WTC11 (cell line): ENCODE measurements around the gene RUVBL2.

Experiments
- AFF4 ChIP-seq: sonication (generic); formaldehyde crosslinking; IDR thresholded peaks from 2 replicates; pipeline ENCODE4 v1.8.1; 2023; ENCODE audit warnings: mild to moderate bottlenecking, missing genetic modification reagents, borderline replicate concordance
- E2F4 ChIP-seq: sonication (generic); formaldehyde crosslinking; IDR thresholded peaks from 2 replicates; pipeline ENCODE4 v1.8.1; 2022; ENCODE audit warnings: low read depth, mild to moderate bottlenecking, moderate library complexity, missing genetic modification reagents, borderline replicate concordance
- FOXJ3 ChIP-seq: sonication (generic); formaldehyde crosslinking; IDR thresholded peaks from 2 replicates; pipeline ENCODE4 v1.9.0; 2021; ENCODE audit warnings: missing genetic modification reagents, mild to moderate bottlenecking, borderline replicate concordance
- FOXK1 ChIP-seq: sonication (generic); formaldehyde crosslinking; IDR thresholded peaks from 2 replicates; pipeline ENCODE4 v1.8.0; 2022; ENCODE audit warnings: mild to moderate bottlenecking, moderate library complexity, missing genetic modification reagents
- SP1 ChIP-seq: sonication (generic); formaldehyde crosslinking; conservative IDR thresholded peaks from 2 replicates; pipeline ENCODE4 v1.8.1; 2022; ENCODE audit warnings: missing genetic modification reagents
- ZBTB21 ChIP-seq: sonication (generic); formaldehyde crosslinking; IDR thresholded peaks from 2 replicates; pipeline ENCODE4 v1.8.1; 2023; ENCODE audit warnings: mild to moderate bottlenecking, missing genetic modification reagents, borderline replicate concordance
- ZNF121 ChIP-seq: sonication (generic); formaldehyde crosslinking; IDR thresholded peaks from 2 replicates; pipeline ENCODE4 v1.8.0; 2023; ENCODE audit warnings: missing genetic modification reagents
- ZNF416 ChIP-seq: fragments of 250-450 bp; sonication (Bioruptor Pico); IDR thresholded peaks from 2 replicates; pipeline ENCODE4 v1.9.0; 2021; ENCODE audit warnings: mild to moderate bottlenecking, inconsistent platforms
- ZSCAN18 ChIP-seq: fragments of 250-450 bp; sonication (Bioruptor Pico); IDR thresholded peaks from 2 replicates; pipeline ENCODE4 v2.1.2; 2022; ENCODE audit warnings: mild to moderate bottlenecking, moderate library complexity
- TF ChIP-seq, protein P1 (sequence below): fragments of 200-600 bp; IDR thresholded peaks from 2 replicates; pipeline ENCODE4 v1.8.0; 2022; ENCODE audit warnings: antibody characterized with exemption
- TF ChIP-seq, protein P2 (sequence below): sonication (generic); formaldehyde crosslinking; IDR thresholded peaks from 2 replicates; pipeline ENCODE4 v1.8.1; 2022; ENCODE audit warnings: low read depth, missing genetic modification reagents, borderline replicate concordance
- TF ChIP-seq, protein P3 (sequence below): sonication (generic); formaldehyde crosslinking; IDR thresholded peaks from 2 replicates; pipeline ENCODE4 v1.8.1; 2023; ENCODE audit warnings: mild to moderate bottlenecking, missing genetic modification reagents, moderate library complexity
- TF ChIP-seq, protein P4 (sequence below): sonication (generic); formaldehyde crosslinking; IDR thresholded peaks from 2 replicates; pipeline ENCODE4 v1.8.0; 2023; ENCODE audit warnings: missing genetic modification reagents, mild to moderate bottlenecking, borderline replicate concordance

- no peak for TF ChIP-seq ZNF121
- TF ChIP-seq, protein P1, sequence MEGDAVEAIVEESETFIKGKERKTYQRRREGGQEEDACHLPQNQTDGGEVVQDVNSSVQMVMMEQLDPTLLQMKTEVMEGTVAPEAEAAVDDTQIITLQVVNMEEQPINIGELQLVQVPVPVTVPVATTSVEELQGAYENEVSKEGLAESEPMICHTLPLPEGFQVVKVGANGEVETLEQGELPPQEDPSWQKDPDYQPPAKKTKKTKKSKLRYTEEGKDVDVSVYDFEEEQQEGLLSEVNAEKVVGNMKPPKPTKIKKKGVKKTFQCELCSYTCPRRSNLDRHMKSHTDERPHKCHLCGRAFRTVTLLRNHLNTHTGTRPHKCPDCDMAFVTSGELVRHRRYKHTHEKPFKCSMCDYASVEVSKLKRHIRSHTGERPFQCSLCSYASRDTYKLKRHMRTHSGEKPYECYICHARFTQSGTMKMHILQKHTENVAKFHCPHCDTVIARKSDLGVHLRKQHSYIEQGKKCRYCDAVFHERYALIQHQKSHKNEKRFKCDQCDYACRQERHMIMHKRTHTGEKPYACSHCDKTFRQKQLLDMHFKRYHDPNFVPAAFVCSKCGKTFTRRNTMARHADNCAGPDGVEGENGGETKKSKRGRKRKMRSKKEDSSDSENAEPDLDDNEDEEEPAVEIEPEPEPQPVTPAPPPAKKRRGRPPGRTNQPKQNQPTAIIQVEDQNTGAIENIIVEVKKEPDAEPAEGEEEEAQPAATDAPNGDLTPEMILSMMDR, result no peak
- no peak for TF ChIP-seq ZBTB21 (CRISPR knock-in tag)
- TF ChIP-seq, protein P2, sequence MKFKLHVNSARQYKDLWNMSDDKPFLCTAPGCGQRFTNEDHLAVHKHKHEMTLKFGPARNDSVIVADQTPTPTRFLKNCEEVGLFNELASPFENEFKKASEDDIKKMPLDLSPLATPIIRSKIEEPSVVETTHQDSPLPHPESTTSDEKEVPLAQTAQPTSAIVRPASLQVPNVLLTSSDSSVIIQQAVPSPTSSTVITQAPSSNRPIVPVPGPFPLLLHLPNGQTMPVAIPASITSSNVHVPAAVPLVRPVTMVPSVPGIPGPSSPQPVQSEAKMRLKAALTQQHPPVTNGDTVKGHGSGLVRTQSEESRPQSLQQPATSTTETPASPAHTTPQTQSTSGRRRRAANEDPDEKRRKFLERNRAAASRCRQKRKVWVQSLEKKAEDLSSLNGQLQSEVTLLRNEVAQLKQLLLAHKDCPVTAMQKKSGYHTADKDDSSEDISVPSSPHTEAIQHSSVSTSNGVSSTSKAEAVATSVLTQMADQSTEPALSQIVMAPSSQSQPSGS, result no peak
- TF ChIP-seq FOXK1 (CRISPR knock-in tag), result no peak
- TF ChIP-seq, protein P3, sequence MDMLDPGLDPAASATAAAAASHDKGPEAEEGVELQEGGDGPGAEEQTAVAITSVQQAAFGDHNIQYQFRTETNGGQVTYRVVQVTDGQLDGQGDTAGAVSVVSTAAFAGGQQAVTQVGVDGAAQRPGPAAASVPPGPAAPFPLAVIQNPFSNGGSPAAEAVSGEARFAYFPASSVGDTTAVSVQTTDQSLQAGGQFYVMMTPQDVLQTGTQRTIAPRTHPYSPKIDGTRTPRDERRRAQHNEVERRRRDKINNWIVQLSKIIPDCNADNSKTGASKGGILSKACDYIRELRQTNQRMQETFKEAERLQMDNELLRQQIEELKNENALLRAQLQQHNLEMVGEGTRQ (CRISPR knock-in tag), result no peak
- no peak for TF ChIP-seq SP1 (CRISPR knock-in tag)
- no peak for TF ChIP-seq ZSCAN18 (CRISPR knock-in tag)
- TF ChIP-seq FOXJ3 (CRISPR knock-in tag), result no peak
- TF ChIP-seq E2F4, result no peak
- TF ChIP-seq, protein P4, sequence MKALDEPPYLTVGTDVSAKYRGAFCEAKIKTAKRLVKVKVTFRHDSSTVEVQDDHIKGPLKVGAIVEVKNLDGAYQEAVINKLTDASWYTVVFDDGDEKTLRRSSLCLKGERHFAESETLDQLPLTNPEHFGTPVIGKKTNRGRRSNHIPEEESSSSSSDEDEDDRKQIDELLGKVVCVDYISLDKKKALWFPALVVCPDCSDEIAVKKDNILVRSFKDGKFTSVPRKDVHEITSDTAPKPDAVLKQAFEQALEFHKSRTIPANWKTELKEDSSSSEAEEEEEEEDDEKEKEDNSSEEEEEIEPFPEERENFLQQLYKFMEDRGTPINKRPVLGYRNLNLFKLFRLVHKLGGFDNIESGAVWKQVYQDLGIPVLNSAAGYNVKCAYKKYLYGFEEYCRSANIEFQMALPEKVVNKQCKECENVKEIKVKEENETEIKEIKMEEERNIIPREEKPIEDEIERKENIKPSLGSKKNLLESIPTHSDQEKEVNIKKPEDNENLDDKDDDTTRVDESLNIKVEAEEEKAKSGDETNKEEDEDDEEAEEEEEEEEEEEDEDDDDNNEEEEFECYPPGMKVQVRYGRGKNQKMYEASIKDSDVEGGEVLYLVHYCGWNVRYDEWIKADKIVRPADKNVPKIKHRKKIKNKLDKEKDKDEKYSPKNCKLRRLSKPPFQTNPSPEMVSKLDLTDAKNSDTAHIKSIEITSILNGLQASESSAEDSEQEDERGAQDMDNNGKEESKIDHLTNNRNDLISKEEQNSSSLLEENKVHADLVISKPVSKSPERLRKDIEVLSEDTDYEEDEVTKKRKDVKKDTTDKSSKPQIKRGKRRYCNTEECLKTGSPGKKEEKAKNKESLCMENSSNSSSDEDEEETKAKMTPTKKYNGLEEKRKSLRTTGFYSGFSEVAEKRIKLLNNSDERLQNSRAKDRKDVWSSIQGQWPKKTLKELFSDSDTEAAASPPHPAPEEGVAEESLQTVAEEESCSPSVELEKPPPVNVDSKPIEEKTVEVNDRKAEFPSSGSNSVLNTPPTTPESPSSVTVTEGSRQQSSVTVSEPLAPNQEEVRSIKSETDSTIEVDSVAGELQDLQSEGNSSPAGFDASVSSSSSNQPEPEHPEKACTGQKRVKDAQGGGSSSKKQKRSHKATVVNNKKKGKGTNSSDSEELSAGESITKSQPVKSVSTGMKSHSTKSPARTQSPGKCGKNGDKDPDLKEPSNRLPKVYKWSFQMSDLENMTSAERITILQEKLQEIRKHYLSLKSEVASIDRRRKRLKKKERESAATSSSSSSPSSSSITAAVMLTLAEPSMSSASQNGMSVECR (CRISPR knock-in tag), result no peak
- no peak for TF ChIP-seq AFF4 (CRISPR knock-in tag)
- TF ChIP-seq ZNF416, result no peak
These were observed 13.2 kb downstream of the RUVBL2 start for GRCh38 chr19:49006905-49007304.
